ENCODE measurements around the gene ADGRL3.

- no peak for TF ChIP-seq CTCF (IDR thresholded peaks at IDR 0.05; ENCODE audit: low read length)
- no peak for TF ChIP-seq EZH2 (IDR thresholded peaks at IDR 0.05; ENCODE audit: borderline replicate concordance, low read length)
Observed at GRCh38 chr4:61350932-61351331, 150.8 kb downstream of the ADGRL3 start.

Data from OCI-LY1 (cell line).